HG02970 (cell line): ENCODE data around the gene AKAP6.

Experiments
- ATAC-seq: cut with Tn5 transposase; IDR thresholded peaks from one replicate; pipeline ENCODE4 v1.9.1; 2021; ENCODE audit warnings: mild to moderate bottlenecking, moderate library complexity, moderate number of reproducible peaks; ENCODE audit not compliant: unreplicated experiment, low FRiP score

AKAP6 gene

DNA sequence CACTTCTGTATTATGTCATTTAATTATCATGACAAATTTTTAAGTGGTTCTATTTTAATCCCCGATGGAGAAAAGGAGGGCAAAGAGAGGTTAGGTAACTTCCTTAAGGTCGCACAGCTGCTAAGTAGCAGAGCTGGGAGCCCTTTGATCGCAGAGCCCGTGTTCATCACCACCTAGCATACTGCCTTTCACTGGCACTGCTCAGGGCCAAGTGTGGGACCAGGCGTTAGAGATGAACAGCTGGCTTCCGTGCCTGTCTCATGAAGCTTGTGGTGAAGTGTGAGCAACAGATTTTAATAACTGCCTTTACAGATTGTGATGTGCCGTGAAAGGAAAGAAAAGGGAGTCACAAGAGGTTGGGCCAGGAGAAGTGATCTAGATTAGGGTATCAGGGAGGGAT, 273.6 kb downstream of the AKAP6 start:
- no peak for ATAC-seq

- ATAC-seq = no peak
These were observed 275.0 kb downstream of the AKAP6 start for GRCh38 chr14:32603992-32604565.

DNA sequence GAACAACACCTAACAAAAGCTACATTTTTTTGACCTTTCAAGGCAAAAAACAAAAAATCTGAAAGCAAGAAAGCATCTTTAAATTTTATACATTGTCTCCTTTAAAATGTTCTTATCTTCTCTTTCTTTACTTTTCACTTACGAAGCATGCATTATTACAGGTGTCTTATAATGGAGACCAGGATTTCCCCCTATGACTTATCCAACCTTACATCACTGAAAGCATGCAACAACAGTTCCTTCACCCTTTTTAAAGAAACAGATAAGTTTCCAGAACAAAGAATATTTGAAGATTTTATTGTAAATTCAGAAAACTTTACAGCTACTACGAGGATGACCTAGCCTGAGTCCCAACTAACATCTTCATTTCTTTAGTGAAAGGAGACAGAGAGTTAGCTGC, 277.2 kb downstream of the AKAP6 start:
- ATAC-seq = no peak

GRCh38 chr14:32607399-32607798, 278.3 kb downstream of the AKAP6 start:
- ATAC-seq = no peak

GRCh38 chr14:32608857-32609256, 279.8 kb downstream of the AKAP6 start:
- no peak for ATAC-seq

GRCh38 chr14:32609388-32609787, 280.3 kb downstream of the AKAP6 start:
- no peak for ATAC-seq

DNA sequence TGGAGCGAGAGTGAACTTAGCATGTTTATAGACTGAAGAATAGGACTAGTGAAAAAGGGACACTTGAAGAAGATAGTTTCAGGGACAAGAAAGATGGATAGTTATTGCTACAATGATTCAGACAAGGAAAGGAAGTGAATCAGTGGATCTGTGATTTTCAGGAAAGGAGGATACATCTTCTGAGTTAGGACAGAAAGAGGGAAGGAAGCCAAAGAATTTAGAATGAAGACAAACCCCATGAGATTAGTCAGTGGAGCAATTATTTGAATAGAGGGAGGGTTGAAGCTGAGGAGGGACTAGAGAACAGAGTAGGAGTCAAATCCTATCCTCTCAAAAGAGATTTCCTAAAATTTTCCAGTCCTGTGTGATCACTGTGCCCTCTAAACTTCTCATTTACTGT, 282.7 kb downstream of the AKAP6 start:
- ATAC-seq = no peak

DNA sequence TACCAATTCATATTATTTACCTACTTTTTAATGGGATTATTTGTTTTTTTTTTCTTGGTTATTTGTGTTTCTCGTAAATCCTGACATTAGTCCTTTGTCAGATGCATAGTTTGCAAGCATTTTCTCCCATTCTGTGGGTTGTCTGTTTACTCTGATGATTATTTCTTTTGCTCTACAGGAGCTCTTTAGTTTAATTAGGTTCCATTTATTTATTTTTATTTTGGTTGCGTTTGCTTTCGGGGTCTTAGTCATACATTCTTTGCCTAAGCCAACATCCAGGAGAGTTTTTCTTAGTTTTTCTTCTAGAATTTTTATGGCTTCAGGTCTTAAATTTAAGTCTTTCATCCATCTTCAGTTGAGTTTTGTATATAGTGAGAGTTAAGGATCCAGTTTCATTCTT, 289.9 kb downstream of the AKAP6 start:
- ATAC-seq = no peak

DNA sequence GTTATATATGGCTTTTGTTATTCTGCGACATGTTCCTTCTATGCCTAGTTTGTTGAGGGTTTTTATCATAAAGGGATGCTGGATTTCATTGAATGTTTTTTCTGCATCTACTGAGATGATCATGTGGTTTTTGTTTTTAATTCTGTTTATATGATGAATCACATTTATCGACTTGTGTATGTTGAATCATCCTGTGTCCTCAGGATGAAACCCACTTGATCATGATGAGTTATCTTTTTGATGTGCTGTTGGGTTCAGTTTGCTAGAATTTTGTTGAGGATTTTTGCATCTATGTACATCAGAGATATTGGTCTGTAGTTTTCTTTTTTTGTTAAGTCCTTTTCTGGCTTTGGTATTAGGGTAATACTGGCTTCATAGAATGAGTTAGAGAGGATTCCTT, 291.2 kb downstream of the AKAP6 start:
- ATAC-seq = no peak

GRCh38 chr14:32620724-32621123, 291.6 kb downstream of the AKAP6 start:
- ATAC-seq = no peak

- ATAC-seq = no peak
These were observed 292.5 kb downstream of the AKAP6 start for GRCh38 chr14:32621585-32621984.

DNA sequence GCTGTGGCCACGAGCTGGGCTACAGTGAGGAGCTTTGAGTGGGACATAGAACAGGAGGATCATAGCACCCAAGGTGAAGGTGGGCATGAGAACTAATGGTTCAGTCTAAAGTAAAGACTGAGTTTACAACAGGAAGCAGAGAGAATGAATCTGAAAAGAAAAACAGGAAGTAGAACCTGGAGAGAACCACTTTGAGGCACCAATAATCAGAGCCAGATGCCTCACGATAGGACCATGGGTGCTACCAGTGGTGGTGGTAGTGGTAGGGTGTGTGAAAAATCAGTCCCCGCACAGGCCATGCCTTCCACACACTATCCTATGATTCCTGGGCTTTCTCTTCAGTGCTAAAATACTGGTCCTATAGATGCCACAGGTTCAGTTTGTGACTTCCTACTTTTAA, 293.6 kb downstream of the AKAP6 start:
- ATAC-seq = no peak

DNA sequence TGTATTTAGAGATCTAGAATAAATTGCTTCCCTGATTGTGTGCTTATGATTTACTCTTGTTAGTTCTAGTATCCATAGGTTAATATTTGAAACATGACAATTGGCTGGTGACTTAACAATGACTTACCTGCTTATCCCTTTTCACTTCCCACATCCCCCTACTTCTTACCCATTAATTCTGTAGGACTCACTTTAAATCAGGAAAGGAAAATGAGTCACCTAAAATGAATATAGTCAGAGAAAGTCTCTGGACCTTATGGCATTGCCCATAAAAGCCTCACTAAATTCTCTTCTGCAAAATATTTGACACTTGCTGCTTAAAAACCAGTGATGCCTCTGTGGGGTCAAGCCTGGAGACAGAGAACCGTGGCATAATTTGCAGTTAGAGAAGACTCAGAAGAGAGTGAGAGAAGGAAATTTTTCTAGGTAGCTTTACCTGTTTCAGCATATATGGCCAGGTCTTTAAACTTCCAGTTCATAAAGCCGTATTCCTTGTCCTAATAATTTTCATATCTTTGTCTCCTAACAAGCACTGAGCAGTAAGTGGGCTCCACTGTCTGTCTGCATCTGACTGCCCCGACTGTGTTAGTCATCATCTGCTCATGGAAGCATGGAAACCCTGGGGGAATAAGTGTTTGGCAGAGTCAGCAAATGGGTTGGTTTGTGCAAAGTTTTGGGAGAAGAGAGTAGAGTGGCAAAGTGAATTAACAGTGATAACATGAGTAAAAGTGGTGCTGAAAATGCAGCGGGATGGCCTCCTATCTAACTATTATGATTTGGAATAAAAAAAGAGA, 294.4 kb downstream of the AKAP6 start:
- no peak for ATAC-seq

DNA sequence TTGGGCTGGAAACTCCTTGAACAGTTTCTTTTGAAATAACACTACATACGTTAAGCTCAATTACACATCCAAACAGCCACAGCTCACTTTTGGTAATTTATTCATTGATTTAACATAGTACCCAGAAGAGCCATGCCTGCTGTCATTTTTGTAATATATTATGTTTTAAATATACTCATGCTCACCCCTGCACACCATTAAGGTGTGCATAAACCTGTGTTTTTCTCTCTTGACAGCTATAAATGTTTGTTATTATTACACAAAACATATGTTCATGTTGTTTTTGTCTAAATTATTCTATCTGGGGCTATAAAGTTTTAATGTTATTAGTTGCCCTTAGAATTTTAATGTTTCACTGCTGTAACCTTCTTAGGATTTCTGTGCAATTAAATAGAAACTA, 296.1 kb downstream of the AKAP6 start:
- no peak for ATAC-seq

DNA sequence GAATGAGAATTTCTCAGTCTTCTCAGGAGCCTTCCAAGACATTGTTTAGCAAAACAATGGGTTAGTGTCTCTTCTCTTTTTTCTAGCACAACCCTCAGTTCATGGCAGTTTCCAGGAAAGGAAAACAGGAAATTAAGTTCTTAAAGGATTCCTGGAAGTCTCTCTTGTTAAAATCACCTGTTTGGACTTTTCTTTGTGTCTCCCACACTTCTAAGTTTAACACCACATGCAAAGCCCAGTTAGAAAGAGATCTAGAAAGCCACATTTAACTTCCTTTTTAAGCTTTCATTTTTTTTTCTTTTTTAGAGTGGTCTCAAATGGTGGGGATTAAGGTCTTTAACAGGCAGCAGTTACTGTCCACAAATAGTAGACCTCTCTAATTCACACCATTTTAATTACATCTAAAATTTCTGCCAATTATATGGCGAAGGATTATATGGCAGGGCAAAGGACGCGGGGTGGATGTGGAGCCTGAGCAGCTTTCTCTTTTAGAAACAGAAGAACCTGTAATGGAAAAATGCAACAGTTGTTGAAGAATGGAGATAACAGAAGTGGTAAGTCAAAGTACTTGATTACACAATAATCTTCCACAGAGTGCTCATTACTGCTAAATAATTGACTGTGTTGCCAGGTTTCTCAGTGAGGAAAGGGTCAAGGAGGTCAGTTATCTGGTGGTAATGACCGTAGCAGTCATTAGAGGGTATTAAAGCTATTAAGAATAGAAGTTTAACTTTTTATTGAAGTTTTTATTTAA, 298.6 kb downstream of the AKAP6 start:
- ATAC-seq = no peak

- ATAC-seq = no peak
These were observed 300.1 kb downstream of the AKAP6 start for GRCh38 chr14:32629236-32629635.

DNA sequence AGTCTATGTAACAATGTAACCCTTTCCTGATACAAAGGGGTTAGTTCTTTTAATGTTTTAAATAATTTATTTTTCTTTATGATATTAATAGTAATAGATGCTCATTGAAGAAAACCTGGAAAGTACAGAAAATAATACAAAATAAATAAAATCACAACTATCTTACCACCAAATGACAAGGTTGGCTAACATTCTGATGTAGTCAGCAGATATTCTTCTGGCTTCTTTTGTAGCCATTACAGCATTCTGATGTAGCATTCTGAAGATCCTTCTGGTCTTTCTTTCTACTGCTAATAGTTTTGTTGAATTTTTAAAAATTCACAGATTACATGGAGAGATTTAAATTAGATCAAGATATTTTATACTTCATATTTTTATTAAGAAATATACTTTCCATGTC, 301.6 kb downstream of the AKAP6 start:
- ATAC-seq = no peak

DNA sequence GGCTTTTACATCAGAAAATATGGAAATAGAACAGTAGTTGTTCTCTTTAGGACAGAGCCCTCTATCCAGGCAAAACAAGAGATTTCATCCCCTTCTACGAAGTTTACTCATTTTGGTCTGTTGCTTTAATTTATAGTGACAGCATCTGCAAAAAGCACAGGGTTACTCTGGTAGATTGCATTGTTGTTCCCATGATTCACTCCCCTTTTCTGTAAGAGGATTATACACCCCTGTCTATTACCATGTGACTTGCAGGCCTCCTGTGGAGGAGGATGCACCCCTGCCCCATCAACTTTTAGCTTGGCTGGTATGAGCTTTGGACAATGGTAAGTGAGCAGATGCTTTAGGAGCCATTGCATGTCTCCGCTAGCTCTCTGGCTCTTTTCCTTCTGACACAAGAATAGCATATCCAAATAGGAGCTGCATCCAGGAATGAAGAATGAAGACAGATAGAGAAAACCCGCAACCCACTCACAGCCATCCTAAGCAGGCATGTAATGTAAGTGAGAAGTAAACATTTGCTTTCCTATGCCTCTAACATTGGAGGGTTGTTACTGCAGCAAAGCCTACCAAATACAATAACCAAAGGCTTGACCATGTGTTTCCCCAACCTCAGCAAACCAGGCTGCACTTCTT, 304.2 kb downstream of the AKAP6 start:
- no peak for ATAC-seq

- ATAC-seq = no peak
These were observed 304.8 kb downstream of the AKAP6 start for GRCh38 chr14:32633930-32634329.

GRCh38 chr14:32635061-32635719, 306.1 kb downstream of the AKAP6 start:
- no peak for ATAC-seq

- ATAC-seq = no peak
These were observed 308.5 kb downstream of the AKAP6 start for GRCh38 chr14:32637582-32637981.
